ENCODE results near the gene CDKN1A. TPM values are rescaled to one million over a fixed set of nuclear protein-coding genes. Genes with fewer than 3 reads are reported as not detected.
"Not testable (repeated sequence)": the region's sequence is repeated elsewhere in the genome, so short reads cannot be mapped to it uniquely, and the experiment has no call there.

CDKN1A gene
- total RNA-seq, 1 experiment from 2014 or later, result 217 TPM

- no peak for DNase-seq (ENCODE audit: low read depth)
- in situ Hi-C loops (cut with HindIII; ENCODE audit: low pct_unique_long_range_greater_than_20kb, low sequenced_read_pairs), result no loop called here
Observed at GRCh38 chr6:36651659-36652379, 26.7 kb upstream of the CDKN1A start.

- in situ Hi-C loops (cut with HindIII; ENCODE audit: low pct_unique_long_range_greater_than_20kb, low sequenced_read_pairs); DNase-seq (ENCODE audit: low read depth): not testable (repeated sequence)
Observed at GRCh38 chr6:36654469-36654868, 24.0 kb upstream of the CDKN1A start.

GRCh38 chr6:36655085-36655724 lies 23.3 kb upstream of the CDKN1A start:
- DNase-seq (ENCODE audit: low read depth), result no peak
- in situ Hi-C loops (cut with HindIII; ENCODE audit: low pct_unique_long_range_greater_than_20kb, low sequenced_read_pairs), result no loop called here

- in situ Hi-C loops (cut with HindIII; ENCODE audit: low pct_unique_long_range_greater_than_20kb, low sequenced_read_pairs), result no loop called here
- peak; percentile 87 for DNase-seq (ENCODE audit: low read depth)
Observed at GRCh38 chr6:36656441-36656840, 22.1 kb upstream of the CDKN1A start.

GRCh38 chr6:36657271-36657670 lies 21.2 kb upstream of the CDKN1A start:
- no peak for DNase-seq (ENCODE audit: low read depth)
- in situ Hi-C loops (cut with HindIII; ENCODE audit: low pct_unique_long_range_greater_than_20kb, low sequenced_read_pairs), result no loop called here

- peak; percentile 95 for DNase-seq (ENCODE audit: low read depth)
- in situ Hi-C loops (cut with HindIII; ENCODE audit: low pct_unique_long_range_greater_than_20kb, low sequenced_read_pairs), result no loop called here
Observed at GRCh38 chr6:36657942-36658544, 20.5 kb upstream of the CDKN1A start.

- DNase-seq (ENCODE audit: low read depth), result no peak
- in situ Hi-C loops (cut with HindIII; ENCODE audit: low pct_unique_long_range_greater_than_20kb, low sequenced_read_pairs), result no loop called here
Observed at GRCh38 chr6:36659271-36659670, 19.2 kb upstream of the CDKN1A start.

- in situ Hi-C loops (cut with HindIII; ENCODE audit: low pct_unique_long_range_greater_than_20kb, low sequenced_read_pairs), result no loop called here
- DNase-seq (ENCODE audit: low read depth), result peak; percentile 42
Observed at GRCh38 chr6:36660771-36661471, 17.6 kb upstream of the CDKN1A start.

- in situ Hi-C loops (cut with HindIII; ENCODE audit: low pct_unique_long_range_greater_than_20kb, low sequenced_read_pairs), result no loop called here
- no peak for DNase-seq (ENCODE audit: low read depth)
Observed at GRCh38 chr6:36662380-36662779, 16.1 kb upstream of the CDKN1A start.

GRCh38 chr6:36662827-36663256 lies 15.7 kb upstream of the CDKN1A start:
- in situ Hi-C loops (cut with HindIII; ENCODE audit: low pct_unique_long_range_greater_than_20kb, low sequenced_read_pairs), result no loop called here
- no peak for DNase-seq (ENCODE audit: low read depth)

GRCh38 chr6:36663504-36664446 lies 14.7 kb upstream of the CDKN1A start:
- in situ Hi-C loops (cut with HindIII; ENCODE audit: low pct_unique_long_range_greater_than_20kb, low sequenced_read_pairs), result no loop called here
- DNase-seq (ENCODE audit: low read depth), result no peak

- in situ Hi-C loops (cut with HindIII; ENCODE audit: low pct_unique_long_range_greater_than_20kb, low sequenced_read_pairs), result no loop called here
- no peak for DNase-seq (ENCODE audit: low read depth)
Observed at GRCh38 chr6:36665180-36665579, 13.3 kb upstream of the CDKN1A start.

GRCh38 chr6:36666287-36666686 lies 12.2 kb upstream of the CDKN1A start:
- no peak for DNase-seq (ENCODE audit: low read depth)
- in situ Hi-C loops (cut with HindIII; ENCODE audit: low pct_unique_long_range_greater_than_20kb, low sequenced_read_pairs), result no loop called here

GRCh38 chr6:36666826-36667591 lies 11.5 kb upstream of the CDKN1A start:
- in situ Hi-C loops (cut with HindIII; ENCODE audit: low pct_unique_long_range_greater_than_20kb, low sequenced_read_pairs), result no loop called here
- peak; percentile 95 for DNase-seq (ENCODE audit: low read depth)

- no peak for DNase-seq (ENCODE audit: low read depth)
- in situ Hi-C loops (cut with HindIII; ENCODE audit: low pct_unique_long_range_greater_than_20kb, low sequenced_read_pairs), result no loop called here
Observed at GRCh38 chr6:36668591-36668990, 9.9 kb upstream of the CDKN1A start.

GRCh38 chr6:36669002-36669401 lies 9.5 kb upstream of the CDKN1A start:
- no peak for DNase-seq (ENCODE audit: low read depth)
- in situ Hi-C loops (cut with HindIII; ENCODE audit: low pct_unique_long_range_greater_than_20kb, low sequenced_read_pairs), result no loop called here

GRCh38 chr6:36670271-36670670 lies 8.2 kb upstream of the CDKN1A start:
- in situ Hi-C loops (cut with HindIII; ENCODE audit: low pct_unique_long_range_greater_than_20kb, low sequenced_read_pairs), result no loop called here
- DNase-seq (ENCODE audit: low read depth), result no peak

All from Caki2 (cell line).